Coronary artery (tissue), 2 donors: ENCODE results near the gene FRMD3.

Source experiments
- DNase-seq: peaks from one replicate; pipeline ENCODE4 v3.0.0-alpha.2; 2017; ENCODE audit warnings: low spot score
- H3K27ac ChIP-seq, 2 donors: fragments of 200-600 bp; sonication (generic); one replicate each; pipeline ENCODE4 v1.5.1; 2016 to 2019
- H3K4me3 ChIP-seq: fragments of 200-600 bp; sonication (generic); 2 replicates; pipeline ENCODE4 v1.5.1; 2016; ENCODE audit warnings: mild to moderate bottlenecking, moderate library complexity
- CTCF ChIP-seq: fragments of 200-600 bp; sonication (generic); IDR thresholded peaks from one replicate; pipeline ENCODE4 v1.5.1; 2019; ENCODE audit warnings: antibody characterized with exemption

FRMD3 gene

GRCh38 chr9:83413367-83413766 lies 124.8 kb downstream of the FRMD3 start:
- no peak for TF ChIP-seq CTCF
- Histone ChIP-seq H3K27ac (no peak overlapping the region), H3K4me3 (no peak overlapping the region)
- no peak for DNase-seq

GRCh38 chr9:83410701-83411100 lies 127.5 kb downstream of the FRMD3 start:
- DNase-seq: no peak
- H3K4me3 ChIP-seq: no peak overlapping the region
- no peak for TF ChIP-seq CTCF
- no peak overlapping the region for H3K27ac ChIP-seq

GRCh38 chr9:83406921-83407320 lies 131.3 kb downstream of the FRMD3 start:
- H3K4me3 ChIP-seq: no peak overlapping the region
- H3K27ac ChIP-seq: no peak overlapping the region
- DNase-seq: no peak
- no peak for TF ChIP-seq CTCF

- DNase-seq: no peak
- H3K4me3 ChIP-seq: no peak overlapping the region
- no peak for TF ChIP-seq CTCF
Measured at GRCh38 chr9:83405759-83406158, 132.4 kb downstream of the FRMD3 start.

GRCh38 chr9:83403527-83404238 lies 134.5 kb downstream of the FRMD3 start:
- Histone ChIP-seq H3K4me3 (no peak overlapping the region), H3K27ac (no peak overlapping the region)
- no peak for TF ChIP-seq CTCF
- no peak for DNase-seq

More at GRCh38 chr9:83405759-83406158, 132.4 kb downstream of the FRMD3 start:
- H3K27ac ChIP-seq: no peak overlapping the region

- Histone ChIP-seq H3K27ac (no peak overlapping the region), H3K4me3 (no peak overlapping the region)
- TF ChIP-seq CTCF: no peak
- DNase-seq: no peak
Measured at GRCh38 chr9:83401328-83401900, 136.8 kb downstream of the FRMD3 start.

GRCh38 chr9:83396813-83397212 lies 141.4 kb downstream of the FRMD3 start:
- no peak for DNase-seq
- no peak for TF ChIP-seq CTCF
- Histone ChIP-seq H3K4me3 (no peak overlapping the region), H3K27ac (no peak overlapping the region)
